GM12878 (cell line): ENCODE measurements around the gene ITGA7. TPM values are rescaled to one million over a fixed set of nuclear protein-coding genes. Genes with fewer than 3 reads are reported as not detected.

Experiments
- ATAC-seq: fragments of 200-7000 bp; cut with Tn5 transposase; 3 replicates; pipeline ENCODE4 v1.9.1; 2020; ENCODE audit warnings: mild to moderate bottlenecking, moderate library complexity
- BruUV-seq: library from RNA; stranded (reverse); fragments of 400-500 nt; replicated peaks from 2 replicates; lab custom pipeline; 2021; lab: Mats Ljungman, UMichigan
- CTCF ChIA-PET: fragments of 300-600 bp; sonication (Branson Sonifier 250); formaldehyde crosslinking; extraction: SDS; loops from one replicate; lab custom pipeline; 2021; ENCODE audit warnings: inconsistent platforms; lab: Yijun Ruan, JAX
- POLR2A ChIA-PET: fragments of 350-600 bp; formaldehyde crosslinking; extraction: SDS; loops from one replicate; lab custom pipeline; 2021; ENCODE audit warnings: inconsistent platforms; lab: Charles Lee
- RAD21 ChIA-PET: fragments of 300-600 bp; sonication (Branson Sonifier 250); formaldehyde crosslinking; loops from one replicate; lab custom pipeline; 2023; ENCODE audit warnings: antibody characterized with exemption; ENCODE audit not compliant: unreplicated experiment; lab: Charles Lee
- SMC1A ChIA-PET: fragments of 300-600 bp; sonication (Branson Sonifier 250); formaldehyde crosslinking; loops from one replicate; lab custom pipeline; 2023; ENCODE audit not compliant: unreplicated experiment, uncharacterized antibody; lab: Charles Lee
- DNase-seq: peaks from one replicate; pipeline ENCODE4 v3.0.0-alpha.2; 2011; ENCODE audit warnings: low read depth, low spot score
- FAIRE-seq: peaks from 3 replicates; lab custom pipeline; 2011; peaks lifted over from hg19 to GRCh38; lab: Jason Lieb, UNC
- H2AFZ ChIP-seq: 2 replicates; pipeline ENCODE4 v1.6.0; 2011; ENCODE audit warnings: low read depth, low read length, control low read depth; ENCODE audit not compliant: control insufficient read depth
- H3K27ac ChIP-seq: 2 replicates; pipeline ENCODE4 v1.5.1; 2011; ENCODE audit warnings: control low read depth; ENCODE audit not compliant: control insufficient read depth, insufficient read depth
- H3K27me3 ChIP-seq, 2 experiments: replicated peaks in 1 of 2; 2 replicates each; pipeline versions ENCODE4 v1.6.0 to v1.6.1; 2011; ENCODE audit warnings: low read length in 1 of 2; ENCODE audit not compliant: control insufficient read depth in 2 of 2, insufficient read depth in 2 of 2
- H3K36me3 ChIP-seq, 2 experiments: 2 replicates each; pipeline ENCODE4 v1.5.1; 2011; ENCODE audit warnings: low read length in 1 of 2; ENCODE audit not compliant: control insufficient read depth in 2 of 2, insufficient read depth in 2 of 2
- H3K4me1 ChIP-seq: 2 replicates; pipeline ENCODE4 v1.6.1; 2011; ENCODE audit warnings: mild to moderate bottlenecking, low read length, moderate library complexity, mixed read lengths; ENCODE audit not compliant: control insufficient read depth, insufficient read depth
- H3K4me2 ChIP-seq: 2 replicates; pipeline ENCODE4 v1.6.0; 2011; ENCODE audit warnings: control low read depth; ENCODE audit not compliant: control insufficient read depth, insufficient read depth
- H3K4me3 ChIP-seq: fragments of 200-600 bp; sonication (generic); 2 replicates; pipeline ENCODE4 v1.5.1; 2016
- H3K79me2 ChIP-seq: 2 replicates; pipeline ENCODE4 v1.6.0; 2011; ENCODE audit warnings: low read length; ENCODE audit not compliant: control insufficient read depth, insufficient read depth
- H3K9ac ChIP-seq: 2 replicates; pipeline ENCODE4 v1.8.0; 2011; ENCODE audit warnings: low read length, control low read depth, mixed read lengths; ENCODE audit not compliant: control insufficient read depth, insufficient read depth
- H3K9me3 ChIP-seq: replicated peaks from 3 replicates; pipeline ENCODE4 v1.5.1; 2011; ENCODE audit warnings: mild to moderate bottlenecking, low read length; ENCODE audit not compliant: control insufficient read depth, insufficient read depth
- H4K20me1 ChIP-seq: 2 replicates; pipeline ENCODE4 v1.6.0; 2011; ENCODE audit not compliant: control insufficient read depth, insufficient read depth
- BRCA1 ChIP-seq: IDR thresholded peaks from 2 replicates; pipeline ENCODE4 v1.6.1; 2011; ENCODE audit warnings: low read depth, low read length, improper control_type of control experiment
- DPF2 ChIP-seq: fragments of 450-650 bp; IDR thresholded peaks from 2 replicates; pipeline ENCODE4 v1.6.1; 2017; ENCODE audit warnings: mild to moderate bottlenecking
- E2F8 ChIP-seq: fragments of 450-650 bp; IDR thresholded peaks from 2 replicates; pipeline ENCODE4 v1.6.1; 2018; ENCODE audit warnings: mild to moderate bottlenecking, low read depth, moderate library complexity; ENCODE audit not compliant: partially characterized antibody
- ELK1 ChIP-seq: IDR thresholded peaks from 2 replicates; pipeline ENCODE4 v1.6.1; 2012; ENCODE audit warnings: low read depth, low read length, improper control_type of control experiment
- GATAD2B ChIP-seq: fragments of 450-650 bp; conservative IDR thresholded peaks from 2 replicates; pipeline ENCODE4 v1.6.1; 2017; ENCODE audit warnings: low read depth, mild to moderate bottlenecking, moderate library complexity
- IKZF1 ChIP-seq: fragments of 450-650 bp; conservative IDR thresholded peaks from 2 replicates; pipeline ENCODE4 v1.6.1; 2017; ENCODE audit warnings: antibody characterized with exemption, mild to moderate bottlenecking
- IRF4 ChIP-seq: IDR thresholded peaks from 2 replicates; pipeline ENCODE4 v1.6.1; 2011; ENCODE audit warnings: low read depth, low read length
- NBN ChIP-seq: fragments of 450-650 bp; IDR thresholded peaks from 2 replicates; pipeline ENCODE4 v1.6.1; 2016
- NKRF ChIP-seq: fragments of 450-650 bp; conservative IDR thresholded peaks from 2 replicates; pipeline ENCODE4 v1.6.1; 2017; ENCODE audit warnings: mild to moderate bottlenecking, moderate library complexity
- PAX8 ChIP-seq: fragments of 450-650 bp; IDR thresholded peaks from 2 replicates; pipeline ENCODE4 v1.6.1; 2017; ENCODE audit warnings: mild to moderate bottlenecking, moderate library complexity
- POLR2A ChIP-seq: IDR thresholded peaks from 2 replicates; pipeline ENCODE4 v1.6.1; 2011; ENCODE audit warnings: low read depth, mild to moderate bottlenecking, low read length
- SMAD1 ChIP-seq: fragments of 450-650 bp; IDR thresholded peaks from 2 replicates; pipeline ENCODE4 v1.6.1; 2018; ENCODE audit warnings: mild to moderate bottlenecking, low read depth; ENCODE audit not compliant: partially characterized antibody
- SMARCA5 ChIP-seq: fragments of 450-650 bp; IDR thresholded peaks from 2 replicates; pipeline ENCODE4 v1.6.1; 2017; ENCODE audit warnings: mild to moderate bottlenecking
- SPI1 ChIP-seq: IDR thresholded peaks from 2 replicates; pipeline ENCODE4 v1.6.1; 2011; ENCODE audit warnings: low read depth, mild to moderate bottlenecking, low read length, moderate library complexity, borderline replicate concordance; ENCODE audit not compliant: insufficient read depth
- WGBS: methylation state at CpG from one replicate; pipeline ENCODE4 v1.1.6; 2016; ENCODE audit warnings: low lambda C conversion rate; ENCODE audit not compliant: insufficient replicate concordance, insufficient coverage; ENCODE audit errors: missing lambda C conversion rate; 5-methylcytosine and 5-hydroxymethylcytosine counted together
- in situ Hi-C: fragments of 300-500 bp; cut with MboI; formaldehyde crosslinking; loops from 9 replicates; pipeline ENCODE4 v1.14.3; 2018; ENCODE audit warnings: mixed read lengths
- intact Hi-C: fragments of 100-400 bp; cut with micrococcal nuclease; formaldehyde crosslinking; loops from one replicate; pipeline ENCODE4 v1.14.2; 2022; ENCODE audit not compliant: unreplicated experiment
- polyA plus RNA-seq, 11 experiments: library from polyadenylated mRNA; depleted of rRNA in 4 of 11; unstranded in 6 of 11; stranded (reverse) in 5 of 11; fragments of >200 nt; fragmentation: Nextera tagmentation in 4 of 11; fragmentation: Illumina TruSeq in 1 of 11; extraction: Ambion mirVana in 4 of 11; extraction: Trizol in 1 of 11; gene quantifications; 1 replicate in 1 of 11; 2 replicates in 10 of 11; pipeline versions ENCODE4 v1.2.1 to v1.2.3, GENCODE V29; 2011 to 2016; ENCODE audit warnings: inconsistent platforms in 2 of 11, missing spikeins in 2 of 11, low read depth in 1 of 11
- total RNA-seq, 4 experiments: library from RNA; depleted of rRNA in 3 of 4; stranded (reverse); fragments of >200 nt in 3 of 4; fragmentation: Illumina TruSeq in 1 of 4; extraction: Trizol in 1 of 4; gene quantifications; 2 replicates each; pipeline versions ENCODE4 v1.2.1 to v1.2.3, GENCODE V29; 2013 to 2021

Gene ITGA7
- total and polyA plus RNA-seq, 10 of the 15 experiments (the other 5 are each of a cell fraction or from before 2014, with no cell fraction given) = 0.18 to 5.1 (median 1.5) TPM

- peak; percentile 68 for ATAC-seq
- H3K36me3 ChIP-seq = peaks cover under 1% of the 10 kb centered on the region in 2 experiments; a peak in 1 of 4 replicates
- H3K79me2 ChIP-seq = peaks cover 2% of the 10 kb centered on the region
- FAIRE-seq = no peak
- ChIA-PET SMC1A (interaction anchor here (0.6 to 4.4 kb wide), 13 partner anchors 10 to 479 kb away, joined by 3 to 21 read pairs (median 4); partner anchors contain the start of genes DNAJC14, ORMDL2, PYM1 and RAB5B), CTCF (interaction anchor here (0.6 to 5.0 kb wide), 17 partner anchors 11 to 294 kb away, joined by 3 to 32 read pairs (median 4); partner anchors contain the start of genes CD63, DNAJC14, ORMDL2 and PYM1), POLR2A (interaction anchor here (0.6 to 5.7 kb wide), 18 partner anchors 11 to 478 kb away, joined by 3 to 38 read pairs (median 4); partner anchors contain the start of genes CD63, DNAJC14, ORMDL2 and PYM1), RAD21 (interaction anchor here (0.6 to 2.9 kb wide), 17 partner anchors 14 to 446 kb away, joined by 3 to 12 read pairs (median 4); partner anchors contain the start of genes CD63, DNAJC14, ORMDL2 and PYM1)
- H3K9me3 ChIP-seq = no peaks in the 10 kb centered on the region
- 2% methylated on average over 63 of the region's 73 CpGs for WGBS
- peak overlapping the region; percentile 7; the same call in 1 of the 2 replicates for H3K27ac ChIP-seq
- no peak for DNase-seq
- intact Hi-C loops = no loop called here
- H3K4me2 ChIP-seq = peak overlapping the region; percentile 71
- peak overlapping the region; percentile 73 for H2AFZ ChIP-seq
- no peaks in the 10 kb centered on the region for H3K27me3 ChIP-seq
- no peaks in the 10 kb centered on the region for H4K20me1 ChIP-seq
- H3K4me3 ChIP-seq = peak overlapping the region; percentile 79
- H3K4me1 ChIP-seq = peaks cover 5% of the 10 kb centered on the region
- BruUV-seq = no TSS peak
- H3K9ac ChIP-seq = peak overlapping the region; percentile 49; the same call in 1 of the 2 replicates
- in situ Hi-C loops = no loop called here
- TF ChIP-seq ELK1 (no peak), SPI1 (no peak), GATAD2B (peak; percentile 50; the same call in 1 of the 2 replicates), SMAD1 (no peak), POLR2A (peak; percentile 60), IKZF1 (peak; percentile 42), SMARCA5 (peak; percentile 78), BRCA1 (no peak), DPF2 (peak; percentile 29; the same call in 1 of the 2 replicates), NBN (peak; percentile 53; the same call in 1 of the 2 replicates), PAX8 (no peak), NKRF (peak; percentile 68), IRF4 (no peak), E2F8 (no peak)
These were observed 36.0 kb upstream of the ITGA7 start for GRCh38 chr12:55743406-55744339.
